Epithelial cell of proximal tubule (primary cell): ENCODE measurements around the gene DNM1. TPM values are rescaled to one million over a fixed set of nuclear protein-coding genes. Genes with fewer than 3 reads are reported as not detected.

Source experiments
- DNase-seq: peaks from one replicate; pipeline ENCODE4 v3.0.0-alpha.2; 2011; ENCODE audit warnings: low read depth
- H3K4me3 ChIP-seq: 2 replicates; pipeline ENCODE4 v1.5.1; 2011; ENCODE audit warnings: low read depth, mild to moderate bottlenecking, low read length
- total RNA-seq: library from RNA; depleted of rRNA; stranded (reverse); fragments of >200 nt; gene quantifications from 2 replicates; pipeline ENCODE4 v1.2.3, GENCODE V29; 2015
- TF ChIP-seq, protein P1 (sequence below): conservative IDR thresholded peaks from 2 replicates; pipeline ENCODE4 v1.5.1; 2012; ENCODE audit warnings: low read depth, mild to moderate bottlenecking, low read length

Gene DNM1
- total RNA-seq, 1 donor from 2014 or later, result 16.7 TPM

DNA sequence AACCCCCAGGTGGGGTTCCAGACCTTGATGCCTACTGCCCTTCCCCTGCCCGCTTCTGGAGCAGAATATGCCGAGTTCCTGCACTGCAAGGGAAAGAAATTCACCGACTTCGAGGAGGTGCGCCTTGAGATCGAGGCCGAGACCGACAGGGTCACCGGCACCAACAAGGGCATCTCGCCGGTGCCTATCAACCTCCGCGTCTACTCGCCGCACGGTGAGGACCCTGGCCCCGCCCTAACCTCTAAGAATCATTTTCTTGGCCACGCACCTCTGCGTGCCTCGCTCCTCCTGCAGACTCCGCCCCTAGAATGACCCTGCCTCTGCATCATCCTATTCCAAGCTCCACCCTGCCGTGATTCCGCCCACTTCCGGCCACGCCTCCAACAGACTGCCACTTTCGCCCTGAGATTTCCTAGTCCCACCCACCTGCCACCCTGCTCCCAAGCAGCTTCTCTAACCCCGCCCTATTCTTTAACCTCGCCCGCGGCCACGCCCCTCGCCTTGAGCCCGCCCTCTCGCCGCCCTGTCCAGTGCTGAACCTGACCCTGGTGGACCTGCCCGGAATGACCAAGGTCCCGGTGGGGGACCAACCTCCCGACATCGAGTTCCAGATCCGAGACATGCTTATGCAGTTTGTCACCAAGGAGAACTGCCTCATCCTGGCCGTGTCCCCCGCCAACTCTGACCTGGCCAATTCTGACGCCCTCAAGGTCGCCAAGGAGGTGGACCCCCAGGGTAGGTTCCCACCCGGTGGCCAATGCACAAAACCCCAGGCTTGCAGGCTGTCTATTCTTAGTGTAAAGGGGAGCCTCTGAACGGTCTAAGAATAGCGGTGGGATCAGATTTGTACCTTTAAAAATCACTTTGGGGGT is 15.6 kb downstream of the DNM1 start:
- DNase-seq, result peak; percentile 76
- TF ChIP-seq, protein P1, sequence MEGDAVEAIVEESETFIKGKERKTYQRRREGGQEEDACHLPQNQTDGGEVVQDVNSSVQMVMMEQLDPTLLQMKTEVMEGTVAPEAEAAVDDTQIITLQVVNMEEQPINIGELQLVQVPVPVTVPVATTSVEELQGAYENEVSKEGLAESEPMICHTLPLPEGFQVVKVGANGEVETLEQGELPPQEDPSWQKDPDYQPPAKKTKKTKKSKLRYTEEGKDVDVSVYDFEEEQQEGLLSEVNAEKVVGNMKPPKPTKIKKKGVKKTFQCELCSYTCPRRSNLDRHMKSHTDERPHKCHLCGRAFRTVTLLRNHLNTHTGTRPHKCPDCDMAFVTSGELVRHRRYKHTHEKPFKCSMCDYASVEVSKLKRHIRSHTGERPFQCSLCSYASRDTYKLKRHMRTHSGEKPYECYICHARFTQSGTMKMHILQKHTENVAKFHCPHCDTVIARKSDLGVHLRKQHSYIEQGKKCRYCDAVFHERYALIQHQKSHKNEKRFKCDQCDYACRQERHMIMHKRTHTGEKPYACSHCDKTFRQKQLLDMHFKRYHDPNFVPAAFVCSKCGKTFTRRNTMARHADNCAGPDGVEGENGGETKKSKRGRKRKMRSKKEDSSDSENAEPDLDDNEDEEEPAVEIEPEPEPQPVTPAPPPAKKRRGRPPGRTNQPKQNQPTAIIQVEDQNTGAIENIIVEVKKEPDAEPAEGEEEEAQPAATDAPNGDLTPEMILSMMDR, result no peak
- peak overlapping the region; percentile 51 for H3K4me3 ChIP-seq

DNA sequence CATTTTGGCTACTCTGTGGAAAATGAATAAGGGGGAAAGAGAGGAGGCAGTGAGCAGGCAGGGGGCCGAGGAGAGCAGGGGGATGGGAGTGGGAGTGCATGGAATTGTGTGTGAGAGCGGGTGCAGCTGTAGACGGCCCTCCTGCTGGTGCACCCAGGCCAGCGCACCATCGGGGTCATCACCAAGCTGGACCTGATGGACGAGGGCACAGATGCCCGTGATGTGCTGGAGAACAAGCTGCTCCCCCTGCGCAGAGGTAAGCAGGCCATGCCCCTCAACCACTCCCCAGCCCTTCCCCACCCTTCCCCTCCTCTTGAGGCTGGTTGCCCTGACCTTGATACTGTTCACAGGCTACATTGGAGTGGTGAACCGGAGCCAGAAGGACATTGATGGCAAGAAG is 16.7 kb downstream of the DNM1 start:
- DNase-seq, result no peak
- TF ChIP-seq, protein P1, result no peak
- H3K4me3 ChIP-seq, result no peak overlapping the region

DNA sequence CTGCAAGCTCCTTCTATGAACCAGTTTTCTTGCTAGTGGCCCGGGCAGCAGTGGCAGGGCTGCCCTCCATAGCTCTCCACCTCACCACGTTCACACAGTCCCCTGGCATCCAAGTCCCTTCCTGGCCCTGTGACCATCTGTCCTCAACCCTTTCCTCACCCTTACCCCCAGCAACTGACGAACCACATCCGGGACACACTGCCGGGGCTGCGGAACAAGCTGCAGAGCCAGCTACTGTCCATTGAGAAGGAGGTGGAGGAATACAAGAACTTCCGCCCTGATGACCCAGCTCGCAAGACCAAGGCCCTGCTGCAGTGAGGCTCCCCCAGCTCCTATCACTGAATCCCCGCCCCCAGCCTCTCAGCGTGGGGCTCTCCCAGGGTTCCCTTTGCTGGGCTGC is 18.8 kb downstream of the DNM1 start:
- no peak overlapping the region for H3K4me3 ChIP-seq
- DNase-seq, result no peak
- TF ChIP-seq, protein P1, result no peak

DNA sequence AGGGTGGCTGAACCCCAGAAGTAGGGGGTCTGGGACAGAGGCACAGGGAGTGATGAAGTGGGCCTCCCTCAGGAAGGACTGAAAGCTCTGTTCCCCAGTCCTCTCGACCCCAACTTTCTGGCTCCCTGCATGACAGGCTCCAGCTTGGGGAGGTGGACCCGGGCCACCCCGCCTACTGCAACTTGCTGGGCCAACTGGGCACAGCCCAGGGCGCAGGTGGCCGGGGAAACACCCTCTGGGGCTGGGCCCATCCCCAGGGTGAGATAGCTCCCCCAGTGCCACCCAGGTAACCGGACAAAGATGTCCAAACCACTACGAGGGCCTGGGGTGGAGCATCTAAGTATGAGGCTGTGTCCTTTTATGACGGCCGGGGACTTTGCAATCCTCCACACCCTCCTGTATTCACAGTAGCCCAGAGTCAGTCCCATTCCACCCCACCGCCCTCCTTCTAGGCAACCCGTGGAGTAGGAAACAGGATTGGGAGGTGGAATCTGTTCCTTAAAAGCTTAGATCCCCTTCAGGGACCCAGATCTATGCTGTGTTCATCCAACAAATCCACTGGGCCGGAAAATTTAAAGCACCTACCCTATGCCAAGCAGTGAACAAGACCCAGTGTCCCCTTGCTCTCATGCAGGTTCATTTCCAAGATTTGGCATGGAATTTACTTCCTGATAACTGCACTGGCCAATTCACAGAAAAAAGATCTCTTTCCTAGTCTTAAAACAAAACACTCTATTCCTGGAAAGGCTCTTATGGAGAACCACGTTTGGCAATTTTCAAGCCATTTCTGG is 19.9 kb downstream of the DNM1 start:
- TF ChIP-seq, protein P1, result no peak
- no peak overlapping the region for H3K4me3 ChIP-seq
- DNase-seq, result no peak

DNA sequence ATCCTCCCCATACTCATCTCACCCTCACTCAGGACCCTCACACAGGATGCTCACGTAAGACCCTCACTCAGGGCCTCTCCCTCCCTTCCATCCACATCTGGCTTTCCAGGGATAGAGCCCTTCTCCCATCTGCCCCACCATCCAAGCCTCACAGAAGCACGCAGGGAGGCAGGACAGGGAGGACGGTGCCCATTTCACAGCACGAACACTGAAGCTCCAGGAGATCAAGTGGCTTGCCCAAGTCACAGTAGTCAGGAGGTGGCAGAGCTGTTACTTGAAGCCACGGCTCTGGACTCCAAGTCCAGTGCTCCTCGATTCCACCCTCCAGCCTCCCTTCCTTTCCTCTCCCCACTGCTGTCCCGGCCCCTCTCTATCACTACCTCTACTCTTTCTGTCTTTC is 21.7 kb downstream of the DNM1 start:
- TF ChIP-seq, protein P1, result no peak
- H3K4me3 ChIP-seq, result no peak overlapping the region
- no peak for DNase-seq

DNA sequence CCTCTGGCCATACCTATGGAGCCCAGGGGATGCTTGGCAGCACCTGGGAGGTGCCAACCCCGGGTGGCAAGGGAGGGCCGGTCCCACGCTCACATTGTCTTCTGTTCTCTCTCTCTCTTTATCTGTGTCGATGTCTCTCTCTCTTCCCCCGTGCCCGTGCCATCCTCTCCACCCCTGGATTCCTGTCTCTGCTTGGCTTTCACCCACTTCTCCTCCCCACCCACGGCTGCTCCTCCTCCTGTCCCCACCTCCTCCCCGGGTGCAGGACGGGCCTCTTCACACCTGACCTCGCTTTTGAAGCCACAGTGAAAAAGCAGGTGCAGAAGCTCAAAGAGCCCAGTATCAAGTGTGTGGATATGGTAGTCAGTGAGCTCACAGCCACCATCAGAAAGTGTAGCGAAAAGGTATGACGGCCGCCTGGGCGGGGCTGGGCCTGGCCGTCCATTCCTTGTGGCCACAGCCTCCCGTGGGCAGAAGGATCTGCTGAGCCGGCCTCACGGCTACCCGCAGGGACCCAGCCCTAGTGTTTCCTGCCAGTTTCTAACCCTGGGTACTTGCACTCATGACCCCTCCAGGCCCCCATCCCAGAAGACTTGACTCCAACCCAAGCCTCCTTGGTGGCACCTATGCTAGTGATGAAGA is 22.7 kb downstream of the DNM1 start:
- DNase-seq, result no peak
- TF ChIP-seq, protein P1, result no peak
- H3K4me3 ChIP-seq, result no peak overlapping the region
